ENCODE data around the gene JAKMIP1. TPM values are rescaled to one million over a fixed set of nuclear protein-coding genes. Genes with fewer than 3 reads are reported as not detected.
"Not testable (repeated sequence)": the region's sequence is repeated elsewhere in the genome, so short reads cannot be mapped to it uniquely, and the experiment has no call there.

Gene JAKMIP1
- polyA plus RNA-seq, 4 donors: 0.09 to 0.14 TPM; not detected in 2

DNA sequence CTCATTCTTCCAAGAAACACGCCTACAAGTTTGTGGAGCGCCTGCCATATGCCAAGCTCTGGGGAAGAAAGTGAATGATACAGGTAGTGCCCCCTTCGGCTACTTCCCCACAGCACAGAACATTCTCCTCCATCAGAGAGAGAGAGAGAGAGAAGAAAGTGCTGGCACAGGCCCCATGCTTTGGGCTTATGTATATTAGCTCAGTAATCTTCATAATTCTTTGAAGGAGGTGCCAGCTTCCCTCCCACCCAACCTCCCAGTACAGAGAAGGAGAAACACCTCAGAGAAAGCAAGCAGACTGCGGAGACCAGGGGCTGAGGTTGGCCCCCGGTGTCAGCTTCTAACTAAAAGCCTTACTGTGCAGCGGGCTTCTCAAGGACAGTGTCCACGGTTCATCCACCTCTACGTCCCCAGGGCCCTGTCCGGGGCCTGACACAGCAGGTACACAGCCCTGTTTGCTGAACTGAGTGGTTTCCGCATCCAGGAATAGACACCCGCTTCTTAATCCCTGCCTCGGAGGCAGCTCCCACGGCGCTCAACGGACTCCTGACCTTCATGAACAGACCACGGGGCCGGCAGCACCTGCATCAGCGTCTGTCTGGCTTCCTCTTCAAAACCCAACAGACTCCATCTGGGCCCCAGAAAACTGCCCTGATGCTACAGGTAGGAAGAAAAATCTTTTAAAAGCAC lies 50.2 kb downstream of the JAKMIP1 start:
- DNase-seq (ENCODE audit: low read depth in 4 of 4, low spot score in 3 of 4): no peak

- no peak for DNase-seq (ENCODE audit: low read depth in 4 of 4, low spot score in 3 of 4)
Measured at GRCh38 chr4:6148506-6149205, 51.7 kb downstream of the JAKMIP1 start.

DNA sequence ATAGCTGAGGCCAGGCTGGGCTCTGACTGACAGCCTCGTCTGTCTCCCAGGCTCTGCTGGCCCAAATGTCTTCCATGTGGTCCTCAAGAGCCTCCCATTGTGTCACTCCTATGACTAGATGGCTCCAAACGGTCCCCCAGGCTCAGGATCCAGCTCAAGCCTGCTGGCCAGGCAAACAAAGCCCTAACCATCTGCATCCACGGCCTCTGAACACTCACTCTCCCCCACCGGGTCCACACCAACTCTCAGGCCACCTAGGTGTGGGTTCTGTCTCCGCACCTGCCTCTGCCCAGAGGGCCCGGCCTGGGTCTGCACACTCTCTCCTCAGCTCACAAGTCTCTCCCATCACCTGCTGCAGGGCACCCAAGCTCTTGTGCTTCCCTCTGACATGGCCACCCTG lies 52.9 kb downstream of the JAKMIP1 start:
- DNase-seq (ENCODE audit: low read depth in 4 of 4, low spot score in 3 of 4): no peak

DNA sequence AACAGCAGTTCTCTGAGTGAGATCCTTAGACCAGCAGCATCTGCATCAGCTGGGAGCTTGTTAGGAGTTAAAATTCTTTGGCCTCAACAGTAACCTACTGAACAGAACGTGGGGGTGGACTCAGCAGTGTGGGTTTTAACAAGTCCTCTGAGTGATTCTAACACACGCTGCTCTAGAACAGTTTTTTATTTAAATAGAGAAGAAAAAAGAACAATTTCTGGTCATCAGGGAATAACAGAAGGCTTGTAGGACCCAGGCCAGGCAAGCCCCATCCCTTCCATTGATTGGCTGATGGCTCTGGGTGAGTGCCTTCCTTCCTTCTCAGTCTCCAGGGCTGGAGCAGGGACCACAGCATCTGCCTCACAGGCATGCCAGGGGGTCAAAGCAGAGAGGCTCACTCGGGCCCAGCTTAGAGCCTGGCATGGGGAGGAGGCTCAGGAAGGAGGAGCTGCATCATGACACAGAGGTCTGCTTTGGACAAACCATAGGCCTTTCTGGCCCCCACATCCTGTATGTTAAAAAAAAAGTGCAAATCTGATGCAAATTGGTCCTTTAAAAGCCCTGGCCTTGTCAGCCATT lies 56.7 kb downstream of the JAKMIP1 start:
- no peak for DNase-seq (ENCODE audit: low read depth in 4 of 4, low spot score in 3 of 4)

GRCh38 chr4:6142935-6143602 lies 57.3 kb downstream of the JAKMIP1 start:
- no peak for DNase-seq (ENCODE audit: low read depth in 4 of 4, low spot score in 3 of 4)

GRCh38 chr4:6142511-6142910 lies 57.8 kb downstream of the JAKMIP1 start:
- no peak for DNase-seq (ENCODE audit: low read depth in 4 of 4, low spot score in 3 of 4)

DNA sequence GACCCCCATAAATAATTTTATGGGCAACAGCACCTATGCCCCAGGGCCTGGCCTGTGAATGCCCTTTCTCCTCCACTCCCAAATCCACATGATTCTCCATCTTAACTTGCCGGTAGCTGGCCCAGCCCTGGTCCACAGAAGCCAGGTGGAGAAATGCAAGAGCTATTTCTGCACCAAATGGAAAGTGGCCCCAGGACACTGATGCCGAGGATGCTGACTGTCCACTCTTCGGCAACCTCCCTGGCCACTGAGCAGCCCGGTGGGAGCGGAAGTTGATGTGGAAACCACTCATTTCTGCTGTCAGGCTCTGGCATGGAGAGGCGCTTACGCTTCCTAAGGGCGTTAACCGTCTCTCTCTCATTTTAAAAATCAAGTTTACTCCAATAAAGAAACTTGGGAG lies 58.8 kb downstream of the JAKMIP1 start:
- DNase-seq (ENCODE audit: low read depth in 4 of 4, low spot score in 3 of 4): no peak

DNA sequence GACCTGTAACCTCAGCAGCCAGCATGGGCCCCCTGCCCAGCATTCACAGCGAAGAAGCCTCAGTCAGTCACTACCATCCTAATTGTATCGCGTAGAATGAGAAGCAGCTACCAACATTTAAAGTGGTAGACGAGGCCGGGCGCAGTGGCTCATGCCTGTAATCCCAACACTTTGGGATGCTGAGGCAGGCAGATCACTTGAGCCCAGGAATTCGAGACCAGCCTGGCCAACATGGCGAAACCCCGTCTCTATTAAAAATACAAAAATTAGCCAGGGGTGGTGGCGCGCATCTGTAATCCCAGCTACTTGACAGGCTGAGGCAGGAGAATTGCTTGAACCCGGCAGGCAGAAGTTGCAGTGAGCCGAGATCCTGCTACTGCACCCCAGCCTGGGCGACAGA lies 59.3 kb downstream of the JAKMIP1 start:
- not testable (repeated sequence) for DNase-seq (ENCODE audit: low read depth in 4 of 4, low spot score in 3 of 4)

DNA sequence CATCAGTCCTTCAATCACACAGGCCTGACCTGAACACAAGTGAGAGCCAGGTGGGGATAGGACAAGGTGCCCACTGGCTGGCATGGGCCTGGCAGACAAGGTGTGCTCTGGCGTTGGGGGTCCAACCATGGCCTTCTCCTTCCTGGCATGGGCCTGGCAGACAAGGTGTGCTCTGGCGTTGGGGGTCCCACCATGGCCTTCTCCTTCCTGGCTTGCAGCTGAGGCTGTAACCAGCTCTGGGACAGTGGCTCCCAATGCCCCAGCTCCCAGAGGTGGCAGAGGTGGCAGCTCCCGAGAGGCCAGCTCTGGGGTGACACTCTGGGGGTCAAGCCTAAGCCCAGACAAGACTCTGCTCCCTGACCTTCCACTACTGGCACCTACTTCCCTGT lies 62.6 kb downstream of the JAKMIP1 start:
- DNase-seq (ENCODE audit: low read depth in 4 of 4, low spot score in 3 of 4): no peak

- DNase-seq (ENCODE audit: low read depth in 4 of 4, low spot score in 3 of 4): no peak
Measured at GRCh38 chr4:6137027-6137746, 63.2 kb downstream of the JAKMIP1 start.

DNA sequence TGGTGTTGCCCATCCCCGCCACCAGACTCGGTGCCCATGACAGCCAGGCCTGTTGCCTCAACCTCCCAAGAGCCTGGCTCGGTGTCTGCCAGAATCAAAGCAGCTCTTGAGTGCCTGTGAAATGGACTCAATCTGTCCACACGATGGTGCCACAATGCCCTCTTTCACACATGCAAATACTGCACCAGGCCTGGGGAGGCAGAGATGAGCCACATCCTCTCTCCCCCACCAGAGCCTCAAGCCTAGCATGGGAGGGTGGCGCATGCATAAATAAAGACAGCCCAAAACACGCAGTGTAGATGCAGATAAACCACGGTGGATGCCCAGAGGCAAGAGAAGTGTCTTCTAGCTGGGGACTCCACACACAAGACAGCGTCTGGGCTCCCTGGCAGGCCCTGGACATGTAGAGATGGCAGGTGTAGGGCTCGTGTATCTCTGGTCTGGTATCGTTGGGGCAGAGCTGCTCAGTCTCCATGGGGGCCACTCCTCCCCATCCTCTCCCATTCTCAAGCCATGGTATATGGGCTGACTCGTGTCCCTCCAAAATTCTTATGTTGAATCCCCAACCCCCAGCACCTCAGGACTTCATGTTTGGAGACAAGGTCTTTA lies 65.6 kb downstream of the JAKMIP1 start:
- no peak for DNase-seq (ENCODE audit: low read depth in 4 of 4, low spot score in 3 of 4)

GRCh38 chr4:6132716-6133115 lies 67.6 kb downstream of the JAKMIP1 start:
- DNase-seq (ENCODE audit: low read depth in 4 of 4, low spot score in 3 of 4): no peak

DNA sequence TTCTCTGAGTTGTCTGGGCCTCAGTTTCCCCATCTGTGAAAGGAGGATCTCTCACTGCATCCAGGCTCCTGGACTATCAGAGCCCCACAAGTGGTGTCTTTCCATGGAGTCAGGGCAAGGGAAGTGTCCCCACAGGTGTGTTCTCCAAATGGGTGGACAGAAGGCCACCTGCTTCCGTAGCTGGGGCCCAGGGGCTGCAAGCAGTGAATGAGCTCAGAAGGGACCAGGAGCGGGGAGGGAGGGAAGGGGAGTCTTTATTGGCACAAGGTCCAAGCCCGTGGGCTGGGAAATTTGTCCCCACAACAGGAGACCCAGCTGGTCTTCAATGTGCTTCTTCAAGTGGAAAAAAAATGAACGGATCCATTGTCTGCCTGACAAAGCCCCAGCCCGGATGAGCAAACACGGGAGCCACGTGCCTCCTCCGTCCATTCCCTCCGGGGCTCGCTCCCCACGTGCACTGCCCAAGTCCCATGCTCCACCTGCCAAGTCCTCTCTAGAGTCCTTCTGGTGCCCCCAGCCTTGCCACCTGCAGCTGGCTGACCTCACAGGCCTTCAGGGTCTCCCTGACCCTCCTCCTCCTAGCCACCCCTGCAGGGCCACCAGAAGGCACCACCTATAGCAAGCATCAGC lies 72.0 kb downstream of the JAKMIP1 start:
- DNase-seq (ENCODE audit: low read depth in 4 of 4, low spot score in 3 of 4): no peak

- DNase-seq (ENCODE audit: low read depth in 4 of 4, low spot score in 3 of 4): no peak
Measured at GRCh38 chr4:6126971-6127745, 73.2 kb downstream of the JAKMIP1 start.

GRCh38 chr4:6125103-6125651 lies 75.2 kb downstream of the JAKMIP1 start:
- DNase-seq (ENCODE audit: low read depth in 4 of 4, low spot score in 3 of 4): no peak

DNA sequence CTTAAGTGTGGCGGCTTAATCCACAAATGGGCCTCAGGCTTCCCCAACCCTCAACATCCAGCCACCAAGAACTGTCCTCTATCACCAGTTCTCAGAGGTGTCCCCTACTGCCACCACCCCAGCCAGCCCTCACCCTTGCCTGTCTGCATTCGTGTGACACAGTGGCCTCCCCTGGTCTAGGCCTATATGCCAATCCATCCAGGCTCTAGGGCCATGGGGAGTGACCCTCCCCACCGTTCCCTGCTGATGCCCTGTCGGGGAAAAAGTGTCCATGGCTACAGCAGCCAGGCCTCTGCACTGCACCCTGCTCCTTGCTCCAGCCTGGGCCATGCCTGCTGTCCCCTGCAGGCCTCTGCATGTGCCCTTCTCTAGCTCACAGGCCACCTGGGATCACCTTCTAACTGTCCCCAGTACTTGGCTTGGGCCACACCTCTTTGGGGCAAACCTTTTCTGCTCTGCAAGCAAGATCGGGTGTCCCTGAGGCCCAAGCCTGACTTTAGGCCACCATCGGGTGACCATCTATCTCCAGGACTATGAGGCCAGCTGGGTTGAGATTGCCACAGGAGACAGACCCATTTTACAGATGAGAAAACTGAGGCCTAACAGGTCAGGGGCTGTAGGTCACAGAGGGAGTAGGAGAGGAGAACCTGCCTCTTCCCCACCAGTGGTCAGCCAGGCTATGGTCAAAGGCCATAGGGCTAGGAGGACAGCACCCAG lies 75.8 kb downstream of the JAKMIP1 start:
- no peak for DNase-seq (ENCODE audit: low read depth in 4 of 4, low spot score in 3 of 4)

DNA sequence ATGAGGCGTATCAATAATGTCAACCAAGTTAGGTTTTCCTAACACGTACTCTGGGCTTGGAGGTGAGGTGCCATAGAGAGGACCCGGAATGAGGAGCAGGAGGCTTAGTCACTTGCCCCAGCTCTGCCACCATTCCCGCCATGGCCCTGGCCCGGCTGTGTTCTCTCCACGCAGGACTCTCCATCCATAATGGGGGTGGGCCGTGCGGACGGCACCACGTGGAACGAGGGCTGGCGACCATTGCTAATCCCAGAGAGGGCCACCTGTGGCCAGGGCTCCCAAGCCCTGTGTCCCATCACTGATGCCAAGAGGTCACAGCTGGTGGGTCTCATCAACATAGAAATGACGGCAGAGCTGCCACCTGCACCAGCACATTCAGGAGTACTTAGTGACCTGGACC lies 76.4 kb downstream of the JAKMIP1 start:
- no peak for DNase-seq (ENCODE audit: low read depth in 4 of 4, low spot score in 3 of 4)

DNA sequence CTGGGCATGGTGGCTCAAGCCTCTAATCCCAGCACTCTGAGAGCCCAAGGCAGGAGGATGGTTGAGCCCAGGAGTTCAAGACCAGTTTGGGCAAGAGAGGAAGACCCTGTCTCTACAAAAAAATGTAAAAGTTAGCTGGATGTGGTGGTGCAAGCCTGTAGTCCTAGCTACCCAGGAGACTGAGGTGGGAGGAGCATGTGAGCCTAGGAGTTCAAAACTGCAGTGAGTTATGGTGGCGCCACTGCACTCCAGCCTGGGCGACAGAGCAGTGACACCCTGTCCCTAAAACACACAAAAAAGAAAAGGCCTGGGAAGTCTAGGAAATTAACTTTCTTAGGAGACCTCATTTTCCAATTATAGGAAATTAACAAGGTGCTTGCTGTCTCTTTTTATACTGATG lies 76.8 kb downstream of the JAKMIP1 start:
- DNase-seq (ENCODE audit: low read depth in 4 of 4, low spot score in 3 of 4): no peak
